ENCODE results near the gene ITGB3BP.
"Not testable (repeated sequence)": the region's sequence is repeated elsewhere in the genome, so short reads cannot be mapped to it uniquely, and the experiment has no call there.

Gene ITGB3BP

GRCh38 chr1:63501256-63501655 lies 21.8 kb downstream of the ITGB3BP start:
- no peak for DNase-seq

DNA sequence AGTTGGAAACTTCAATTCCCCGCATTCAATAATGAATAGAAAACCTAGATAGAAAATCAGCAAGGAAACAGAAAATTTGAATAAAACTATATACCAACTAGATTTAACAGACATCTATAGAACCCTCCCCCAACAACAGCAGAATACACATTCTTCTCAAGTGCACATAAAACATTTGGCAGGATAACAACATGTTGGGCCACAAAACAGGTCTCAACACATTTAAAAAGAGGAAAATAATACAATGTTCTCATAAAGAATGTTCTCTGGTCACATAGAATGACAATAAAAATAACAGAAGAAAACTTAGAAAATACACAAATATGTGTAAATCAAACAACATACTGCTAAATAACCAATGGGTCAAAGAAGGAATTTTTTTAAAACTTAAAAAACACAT lies 24.9 kb downstream of the ITGB3BP start:
- DNase-seq, result no peak

GRCh38 chr1:63497577-63497976 lies 25.4 kb downstream of the ITGB3BP start:
- DNase-seq, result no peak

DNA sequence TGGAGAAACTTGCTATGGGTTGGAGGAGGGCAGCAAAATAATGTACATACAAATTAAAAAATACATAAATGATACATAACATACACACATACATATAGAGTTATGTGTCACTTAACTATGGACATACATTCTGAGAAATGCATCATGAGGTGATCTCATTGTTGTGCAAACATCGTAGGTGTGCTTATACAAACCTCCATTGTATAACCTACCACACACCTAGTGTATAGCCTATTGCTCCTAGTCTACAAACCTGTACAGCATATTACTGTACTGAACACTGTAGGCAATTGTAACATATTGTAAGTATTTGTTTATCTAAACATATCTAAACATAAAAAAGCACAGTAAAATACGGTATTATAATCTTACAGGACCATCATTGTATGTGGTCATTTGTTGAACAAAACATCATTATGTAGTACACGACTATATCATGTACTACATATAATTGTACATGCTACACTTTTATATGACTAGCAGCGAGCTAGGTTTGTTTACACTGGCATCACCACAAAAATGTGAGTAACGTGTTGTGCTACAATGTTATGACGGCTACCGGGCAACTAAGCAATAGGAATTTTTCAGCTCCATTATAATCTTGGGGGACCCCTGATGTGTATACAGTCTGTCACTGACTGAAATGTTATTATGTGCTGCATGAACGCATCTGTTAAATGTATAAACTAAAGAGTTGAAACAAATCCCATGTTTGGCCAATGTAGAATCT lies 35.5 kb downstream of the ITGB3BP start:
- DNase-seq, result no peak

DNA sequence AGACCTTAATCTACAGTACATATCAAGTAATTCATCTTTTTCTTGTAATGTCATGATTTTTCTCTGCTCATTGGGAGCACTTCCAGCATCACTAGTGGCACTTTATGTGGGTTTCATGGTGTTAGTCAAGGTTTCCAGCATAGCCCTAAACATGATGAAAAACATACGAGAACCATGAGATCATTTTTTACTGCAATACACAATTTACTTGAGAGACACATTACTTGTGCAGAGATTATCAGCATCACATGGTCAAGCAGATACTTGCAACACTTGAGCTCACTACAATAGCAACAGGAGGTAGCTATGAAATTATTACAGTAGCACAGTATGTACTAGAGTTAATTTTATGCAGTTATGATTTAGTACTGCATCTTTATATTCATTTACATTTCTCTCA lies 36.4 kb downstream of the ITGB3BP start:
- no peak for DNase-seq

GRCh38 chr1:63480057-63480456 lies 43.0 kb downstream of the ITGB3BP start:
- DNase-seq, result no peak

GRCh38 chr1:63475761-63476160 lies 47.3 kb downstream of the ITGB3BP start:
- DNase-seq, result no peak

- not testable (repeated sequence) for DNase-seq
These were observed 54.3 kb downstream of the ITGB3BP start for GRCh38 chr1:63468683-63469082.

GRCh38 chr1:63466759-63467158 lies 56.3 kb downstream of the ITGB3BP start:
- DNase-seq, result no peak

DNA sequence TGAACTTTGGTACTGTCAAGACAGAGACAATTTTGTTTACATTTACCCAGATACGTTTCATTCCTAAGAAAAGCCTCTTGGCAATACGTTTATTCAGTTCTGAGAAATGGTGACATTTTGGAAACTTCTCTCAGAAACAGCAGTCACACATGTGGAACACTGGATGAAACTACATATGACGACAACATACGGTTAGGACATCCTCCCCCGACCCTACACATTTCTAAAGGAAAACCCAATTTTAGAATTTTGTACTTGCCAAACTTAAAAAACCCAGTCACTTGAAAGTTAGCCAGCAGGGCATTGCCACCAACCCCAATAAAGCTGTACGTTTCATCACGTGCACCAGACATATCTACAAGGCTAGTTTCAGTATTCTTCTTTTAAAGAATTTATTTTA lies 56.8 kb downstream of the ITGB3BP start:
- no peak for DNase-seq

- DNase-seq, result no peak
These were observed 59.8 kb downstream of the ITGB3BP start for GRCh38 chr1:63463248-63463647.

DNA sequence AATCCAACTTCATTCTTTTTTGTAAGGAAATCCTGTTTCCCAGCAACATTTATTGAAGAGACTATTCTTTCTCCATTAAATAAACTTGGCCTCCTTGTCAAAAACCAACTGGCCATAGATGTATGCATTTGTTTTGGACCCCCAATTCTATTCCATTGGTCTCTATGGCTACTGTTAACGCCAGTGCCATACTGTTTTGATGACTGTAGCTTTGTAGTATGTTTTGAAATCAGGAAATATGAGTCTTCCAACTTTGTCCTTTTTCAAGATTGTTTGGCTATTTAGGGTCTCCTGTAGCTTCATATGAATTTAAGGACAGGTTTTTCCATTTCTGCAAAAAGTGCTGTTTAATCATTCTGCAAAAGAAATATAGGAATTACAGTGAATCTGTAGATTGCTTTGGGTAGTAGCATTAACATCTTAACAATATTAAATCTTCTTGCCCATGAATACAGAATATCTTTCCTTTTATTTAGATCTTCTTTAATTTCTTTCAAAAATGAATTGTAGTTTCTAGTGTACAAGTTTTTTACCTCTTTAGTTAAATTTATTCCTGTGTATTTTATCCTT lies 61.3 kb downstream of the ITGB3BP start:
- DNase-seq, result no peak

DNA sequence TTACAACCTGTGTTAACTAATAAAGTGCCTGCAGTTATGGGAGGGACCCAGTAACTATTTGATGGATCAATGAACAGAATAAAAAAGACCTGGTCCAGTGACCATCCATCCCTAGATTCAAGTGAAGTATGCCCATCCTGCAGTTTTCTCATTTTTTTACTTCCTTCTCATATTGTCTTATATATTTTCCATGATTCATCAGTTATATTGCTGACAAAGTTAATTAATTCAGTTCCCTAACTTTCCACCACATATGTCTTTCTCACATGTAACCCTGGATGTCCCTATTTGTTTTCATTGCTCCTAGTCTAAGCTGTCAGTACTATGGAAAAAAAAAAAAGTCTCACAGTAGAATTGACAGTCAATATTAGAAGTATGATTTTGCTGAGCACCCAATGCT lies 64.3 kb downstream of the ITGB3BP start:
- DNase-seq, result no peak

DNA sequence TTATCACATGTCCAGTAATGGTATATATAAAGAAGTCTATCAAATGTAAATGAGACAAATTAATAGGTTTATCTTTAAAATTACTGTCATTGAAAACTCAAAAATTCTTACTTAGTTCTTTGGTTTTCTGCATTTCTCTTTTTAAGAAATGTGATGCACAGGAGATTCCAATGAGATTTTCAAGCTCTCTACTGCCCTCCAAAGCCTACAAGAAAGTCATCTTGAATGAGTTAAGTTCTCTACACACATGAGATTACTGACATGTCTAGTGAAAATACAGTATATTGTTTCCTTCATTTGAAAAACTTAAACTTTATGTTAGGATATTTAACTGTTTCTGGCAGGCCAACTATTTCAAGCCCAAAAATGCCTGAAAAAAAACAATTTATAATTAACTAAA lies 68.8 kb downstream of the ITGB3BP start:
- no peak for DNase-seq

DNA sequence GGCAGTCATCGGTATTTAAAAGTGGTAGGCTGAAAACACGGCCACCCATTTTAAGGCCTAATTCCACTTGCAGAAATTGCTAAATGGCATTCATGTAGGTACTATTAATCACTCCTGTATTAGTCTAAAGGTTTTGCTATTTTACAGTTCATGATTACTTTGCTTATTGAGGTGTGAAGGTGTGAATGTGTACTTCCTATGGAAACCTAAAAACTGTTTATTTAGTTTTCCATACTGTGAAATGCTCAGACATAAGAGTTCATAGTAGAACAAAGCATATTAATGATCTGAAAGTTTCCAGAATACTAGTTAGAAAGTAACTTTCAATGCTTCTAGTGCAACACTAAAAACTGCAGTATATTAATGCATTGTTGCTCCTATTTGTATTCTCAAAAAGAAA lies 69.8 kb downstream of the ITGB3BP start:
- DNase-seq, result no peak

GRCh38 chr1:63450416-63450815 lies 72.6 kb downstream of the ITGB3BP start:
- no peak for DNase-seq

DNA sequence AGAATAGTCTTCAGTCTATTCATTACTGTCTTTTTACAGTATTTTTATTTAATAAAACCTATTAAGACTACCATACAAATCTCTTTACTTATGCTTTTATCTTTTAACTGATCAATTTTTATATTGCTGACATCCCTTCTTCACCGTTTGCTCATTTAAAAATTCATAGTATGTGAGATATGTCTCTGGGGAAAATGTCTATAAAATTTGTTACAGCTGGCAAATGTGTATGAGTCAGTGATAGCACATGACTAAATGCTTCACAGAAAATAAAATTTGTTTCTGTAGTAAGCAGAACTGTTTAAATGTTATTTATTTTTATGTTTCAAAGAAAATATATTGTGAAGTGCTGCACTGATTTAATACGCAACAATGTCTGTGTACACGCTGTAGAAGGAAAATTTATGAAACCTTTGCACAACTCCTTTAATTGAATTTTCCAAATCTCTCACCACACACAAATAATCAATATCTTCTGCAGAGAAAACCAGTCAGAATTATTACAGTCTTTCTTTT lies 74.2 kb downstream of the ITGB3BP start:
- DNase-seq, result no peak

DNA sequence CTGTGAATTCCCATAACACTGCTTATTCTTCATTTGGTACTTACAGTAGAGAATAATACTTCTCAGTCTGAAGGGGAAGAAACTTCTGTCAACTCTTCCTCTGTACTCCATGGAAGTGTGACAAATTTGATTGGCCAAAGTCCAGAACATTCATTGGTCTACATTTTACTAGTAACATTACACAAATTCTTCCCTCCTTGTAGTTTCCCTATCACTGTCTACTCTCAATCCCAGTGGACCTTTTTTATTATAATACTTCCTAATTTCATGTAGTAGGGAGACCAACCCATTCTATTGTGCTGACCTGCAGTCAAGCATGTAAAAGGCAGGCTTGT lies 80.9 kb downstream of the ITGB3BP start:
- no peak for DNase-seq

DNA sequence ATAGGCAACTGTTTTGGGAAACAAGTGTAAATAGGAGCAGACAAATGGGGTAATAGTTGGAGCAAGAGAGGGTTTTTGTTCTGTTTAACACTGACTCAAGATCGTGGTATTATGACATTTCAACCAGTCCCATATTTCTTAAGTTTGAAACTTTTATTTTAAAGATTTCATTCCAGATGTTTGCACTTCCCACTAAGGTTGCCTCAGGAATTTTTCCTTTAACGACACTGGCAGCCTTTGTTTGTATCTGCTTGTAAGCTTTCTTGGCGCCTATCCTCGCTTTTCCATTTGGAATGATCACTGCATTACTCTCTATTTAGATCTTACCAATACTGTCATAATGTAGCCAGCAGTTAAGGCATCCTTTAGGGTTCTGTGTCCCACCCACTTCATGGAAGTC lies 87.9 kb downstream of the ITGB3BP start:
- DNase-seq, result no peak

DNA sequence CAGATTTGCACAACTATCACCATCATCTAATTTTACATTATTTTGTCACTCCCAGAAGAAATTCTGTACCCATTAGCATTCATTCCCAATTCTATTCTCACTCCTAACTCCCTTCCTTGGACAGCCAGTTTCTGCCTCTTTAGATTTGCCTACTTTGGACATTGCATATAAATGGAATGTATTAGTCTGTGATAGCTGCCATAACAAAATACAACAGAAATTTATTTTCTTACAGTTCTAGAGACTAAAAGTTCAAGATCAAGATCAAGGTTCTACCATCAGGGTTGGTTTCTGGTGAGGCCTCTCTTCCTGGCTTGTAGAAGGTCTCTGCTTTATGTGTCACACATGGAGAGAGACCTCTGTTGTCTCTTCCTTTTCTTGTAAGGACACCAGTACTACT lies 93.7 kb downstream of the ITGB3BP start:
- no peak for DNase-seq

DNA sequence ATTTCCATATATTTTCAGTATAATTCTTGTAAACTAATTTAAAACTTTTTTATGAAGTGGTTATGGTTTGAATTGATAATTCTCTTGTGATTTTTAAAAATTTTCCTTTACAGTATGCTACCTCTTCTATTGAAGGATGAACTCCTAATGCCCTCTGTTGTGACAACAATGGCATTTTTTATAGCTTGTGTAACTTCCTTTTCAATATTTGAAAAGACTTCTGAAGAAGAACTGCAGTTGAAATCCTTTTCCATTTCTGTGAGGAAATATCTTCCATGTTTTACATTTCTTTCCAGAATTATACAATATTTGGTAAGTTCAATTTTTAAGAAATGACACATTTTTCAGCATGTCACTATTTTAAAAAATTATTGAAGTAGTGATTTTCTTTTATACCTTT lies 94.2 kb downstream of the ITGB3BP start:
- no peak for DNase-seq

DNA sequence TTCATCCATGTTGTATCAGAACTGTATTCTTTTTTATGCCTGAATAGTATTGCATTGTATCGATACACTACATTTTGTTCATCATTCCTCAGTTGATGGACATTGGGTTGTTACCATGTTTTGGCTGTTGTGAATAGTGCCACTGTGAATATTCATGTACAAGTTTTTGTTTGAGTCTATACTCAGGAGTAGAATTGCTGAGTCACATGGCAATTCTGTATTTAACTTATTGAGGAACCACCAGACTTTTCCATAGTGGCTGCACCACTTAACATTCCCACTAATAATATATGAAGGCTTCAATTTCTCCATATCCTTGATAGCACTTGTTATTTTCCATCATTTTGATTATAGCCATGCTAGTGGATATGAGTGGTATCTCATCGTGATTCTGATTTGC lies 99.4 kb downstream of the ITGB3BP start:
- no peak for DNase-seq

DNA sequence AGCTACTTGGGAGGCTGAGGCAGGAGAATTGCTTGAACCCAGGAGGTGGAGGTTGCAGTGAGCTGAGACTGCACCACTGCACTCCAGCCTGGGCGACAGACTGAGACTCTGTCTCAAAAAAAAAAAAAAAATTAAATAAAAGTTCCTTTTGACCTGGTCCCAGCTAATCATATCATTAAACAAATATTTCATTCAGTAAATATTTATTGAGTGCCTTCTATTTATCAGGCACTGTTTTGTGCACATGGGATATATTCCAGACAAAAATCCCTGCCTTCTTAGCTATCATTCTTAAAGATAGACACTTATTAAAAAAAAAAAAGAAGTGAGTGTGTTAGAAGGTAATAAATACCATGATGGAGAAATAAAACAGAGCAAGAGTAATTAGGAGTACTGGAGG lies 102.3 kb downstream of the ITGB3BP start:
- not testable (repeated sequence) for DNase-seq

DNA sequence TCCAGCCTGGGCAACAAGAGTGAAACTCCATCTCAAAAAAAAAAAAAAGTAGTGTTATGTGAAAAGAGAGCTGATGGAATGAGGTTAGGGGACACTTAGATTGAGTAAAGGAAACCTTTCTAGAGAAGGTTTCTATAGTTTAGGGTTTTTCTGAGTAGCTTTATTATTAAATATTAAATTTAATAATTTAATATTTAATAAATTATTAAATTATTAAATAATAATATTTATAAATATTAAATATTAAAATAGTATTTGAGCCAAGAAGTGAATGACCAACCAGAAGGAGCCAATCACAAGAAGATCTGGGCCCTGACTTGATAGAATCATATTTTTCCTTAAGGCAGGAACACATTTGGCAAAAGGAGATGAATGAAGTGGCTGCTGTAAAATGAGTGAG lies 104.9 kb downstream of the ITGB3BP start:
- no peak for DNase-seq
